NCI-H1048 (cell line): ENCODE results near the gene CAT.
"Not testable (repeated sequence)": the region's sequence is repeated elsewhere in the genome, so short reads cannot be mapped to it uniquely, and the experiment has no call there.

Experiments
- DNase-seq: peaks from one replicate; lab custom pipeline; 2025; lab: John Stamatoyannopoulos, UW

The CAT gene

DNA sequence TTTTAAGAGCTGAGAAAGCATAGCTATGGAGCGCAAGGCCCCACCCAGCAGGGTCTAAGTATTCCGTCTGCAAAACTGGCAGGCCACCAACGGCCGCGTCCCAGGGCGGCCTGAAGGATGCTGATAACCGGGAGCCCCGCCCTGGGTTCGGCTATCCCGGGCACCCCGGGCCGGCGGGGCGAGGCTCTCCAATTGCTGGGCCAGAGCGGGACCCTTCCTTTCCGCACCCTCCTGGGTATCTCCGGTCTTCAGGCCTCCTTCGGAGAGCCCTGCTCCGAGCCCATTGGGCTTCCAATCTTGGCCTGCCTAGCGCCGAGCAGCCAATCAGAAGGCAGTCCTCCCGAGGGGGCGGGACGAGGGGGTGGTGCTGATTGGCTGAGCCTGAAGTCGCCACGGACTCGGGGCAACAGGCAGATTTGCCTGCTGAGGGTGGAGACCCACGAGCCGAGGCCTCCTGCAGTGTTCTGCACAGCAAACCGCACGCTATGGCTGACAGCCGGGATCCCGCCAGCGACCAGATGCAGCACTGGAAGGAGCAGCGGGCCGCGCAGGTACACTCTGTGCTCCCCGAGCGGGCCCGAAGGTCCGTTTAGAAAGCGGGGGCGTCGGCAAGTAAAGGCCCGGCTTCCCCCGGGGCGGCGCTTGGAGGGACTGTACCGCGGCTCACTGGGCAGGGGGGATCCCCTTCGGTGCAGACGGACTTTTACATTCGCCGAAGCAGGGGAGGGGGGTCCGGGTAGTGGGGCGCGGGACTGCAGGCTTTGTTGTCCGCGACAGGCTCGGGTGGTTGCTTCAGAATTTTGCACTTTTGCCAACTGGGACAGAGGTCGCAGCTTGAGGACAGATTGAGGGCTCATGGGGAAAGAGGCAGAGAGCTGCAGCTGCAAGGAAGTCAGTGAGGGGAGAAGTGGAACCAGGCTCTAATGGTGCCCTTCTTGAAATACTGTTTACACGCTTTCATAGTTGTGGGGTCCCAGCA, at the start of gene CAT:
CAT (plus strand) TSS at position 406 of the 979 bp plus-strand sequence; CDS start at position 486, 80 bp downstream.
- peak; percentile 92 for DNase-seq

GRCh38 chr11:34394771-34395300, 43.9 kb upstream of the CAT start:
- no peak for DNase-seq

- no peak for DNase-seq
Observed at GRCh38 chr11:34395916-34396550, 42.7 kb upstream of the CAT start.

- no peak for DNase-seq
Observed at GRCh38 chr11:34397120-34397519, 41.6 kb upstream of the CAT start.

DNA sequence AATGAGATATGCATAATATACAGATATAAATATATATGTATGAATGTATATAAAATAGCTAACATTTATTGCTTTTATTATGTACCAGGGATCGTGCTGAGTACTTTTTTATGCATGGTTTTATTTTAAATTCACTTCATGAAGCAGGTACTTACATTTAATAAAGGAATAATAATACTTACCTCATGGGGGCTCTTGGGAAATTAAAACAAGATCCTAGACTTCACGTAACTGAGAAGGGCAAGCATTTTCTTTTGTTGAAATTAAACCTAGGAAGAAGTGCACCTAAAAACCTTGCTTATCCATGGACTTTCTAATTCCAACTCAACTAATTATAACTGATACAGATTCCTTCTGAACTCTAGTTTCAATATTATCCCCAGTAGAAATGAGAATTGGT, 40.9 kb upstream of the CAT start:
- no peak for DNase-seq

DNA sequence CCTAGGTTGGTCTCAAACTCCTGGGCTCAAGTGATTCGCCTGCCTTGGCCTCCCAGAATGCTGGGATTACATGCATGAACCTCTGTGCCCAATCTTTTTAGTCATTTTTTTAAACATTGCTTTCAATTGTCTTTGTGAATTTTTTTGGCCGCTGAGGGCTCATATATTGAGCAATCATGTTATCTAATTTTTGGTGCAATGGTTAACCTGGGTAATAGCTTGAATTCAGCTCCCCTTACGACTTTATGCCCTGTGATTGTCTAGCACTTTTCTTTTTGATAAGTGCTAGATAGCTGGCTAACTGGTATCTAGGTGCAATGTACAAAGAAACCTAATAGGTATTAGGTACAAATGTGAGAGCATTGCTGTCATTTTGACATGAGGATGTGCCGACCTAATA, 35.3 kb upstream of the CAT start:
- DNase-seq = no peak

- no peak for DNase-seq
Observed at GRCh38 chr11:34404280-34404679, 34.5 kb upstream of the CAT start.

DNA sequence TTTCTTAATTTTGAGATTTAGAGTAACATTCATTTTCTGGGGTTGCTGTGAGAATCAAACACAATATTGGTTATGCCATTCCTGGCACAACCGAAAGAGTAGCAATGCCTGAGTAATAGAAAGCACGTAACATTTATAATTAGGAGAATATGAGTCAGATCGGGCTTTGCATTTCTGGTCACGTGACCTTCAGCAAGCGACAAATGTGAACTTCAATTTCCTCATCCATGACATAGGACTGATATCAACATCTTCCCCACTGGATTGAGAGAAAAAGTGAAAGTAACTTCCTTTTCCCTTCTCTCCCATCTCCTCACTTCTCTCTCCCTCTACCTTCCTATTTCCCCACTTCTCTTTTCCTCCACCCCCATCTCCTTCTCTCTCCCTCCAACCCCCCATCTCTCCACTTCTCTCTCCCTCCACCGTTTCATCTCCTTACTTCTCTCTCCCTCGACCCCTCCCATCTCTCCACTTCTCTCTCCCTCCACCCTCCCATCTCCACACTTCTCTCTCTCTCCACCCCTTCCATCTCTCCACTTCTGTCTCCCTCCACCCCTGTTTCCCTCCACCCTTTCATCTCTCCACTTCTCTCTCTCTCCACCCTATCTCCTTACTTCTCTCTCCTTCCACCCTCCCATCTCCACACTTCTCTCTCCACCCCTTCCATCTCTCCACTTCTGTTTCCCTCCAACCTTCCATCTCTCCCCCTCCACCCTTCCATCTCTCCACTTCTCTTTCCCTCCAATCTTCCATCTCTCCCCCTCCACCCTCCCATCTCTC, 33.5 kb upstream of the CAT start:
- DNase-seq = no peak

- no peak for DNase-seq
Observed at GRCh38 chr11:34406413-34406812, 32.3 kb upstream of the CAT start.

GRCh38 chr11:34407121-34407813, 31.5 kb upstream of the CAT start:
- DNase-seq = no peak

GRCh38 chr11:34408580-34409172, 30.1 kb upstream of the CAT start:
- no peak for DNase-seq

DNA sequence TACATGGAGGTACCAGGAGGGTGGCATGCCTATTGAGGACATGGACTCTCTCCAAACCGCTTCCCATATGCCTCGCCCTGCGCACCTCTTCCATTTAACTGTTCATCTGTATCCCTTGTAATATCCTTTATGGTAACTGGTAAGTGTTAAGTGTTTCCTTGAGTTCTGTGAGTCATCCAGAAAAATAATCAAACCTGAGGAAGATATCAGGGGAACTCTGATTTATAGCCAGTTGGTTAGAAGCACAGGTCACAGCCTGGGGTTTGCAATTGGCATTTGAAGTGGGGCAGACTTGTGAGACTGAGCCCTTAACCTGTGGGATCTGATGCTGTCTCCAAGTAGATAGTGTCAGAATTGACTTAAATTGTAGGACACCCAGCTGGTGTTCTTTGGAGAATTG, 27.6 kb upstream of the CAT start:
- DNase-seq = no peak

DNA sequence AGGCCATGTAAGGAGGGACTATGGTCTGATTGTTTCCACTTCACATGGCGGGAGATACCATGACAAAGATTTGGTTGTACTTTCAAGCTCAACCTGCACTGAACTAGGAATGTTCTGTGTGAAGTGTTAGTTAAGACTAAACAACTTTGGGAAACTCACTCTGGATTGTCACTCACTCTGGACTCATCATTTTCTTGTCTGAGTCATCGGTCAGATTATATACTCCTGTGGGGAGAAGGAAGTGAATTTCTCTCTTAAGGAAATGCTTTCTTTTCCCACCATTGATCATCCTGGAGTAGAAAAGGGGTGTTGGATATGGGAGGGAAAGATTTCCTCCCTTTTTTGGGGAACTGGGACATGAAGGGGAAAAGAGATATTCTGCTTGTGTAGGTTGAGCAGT, 26.9 kb upstream of the CAT start:
- DNase-seq = no peak

DNA sequence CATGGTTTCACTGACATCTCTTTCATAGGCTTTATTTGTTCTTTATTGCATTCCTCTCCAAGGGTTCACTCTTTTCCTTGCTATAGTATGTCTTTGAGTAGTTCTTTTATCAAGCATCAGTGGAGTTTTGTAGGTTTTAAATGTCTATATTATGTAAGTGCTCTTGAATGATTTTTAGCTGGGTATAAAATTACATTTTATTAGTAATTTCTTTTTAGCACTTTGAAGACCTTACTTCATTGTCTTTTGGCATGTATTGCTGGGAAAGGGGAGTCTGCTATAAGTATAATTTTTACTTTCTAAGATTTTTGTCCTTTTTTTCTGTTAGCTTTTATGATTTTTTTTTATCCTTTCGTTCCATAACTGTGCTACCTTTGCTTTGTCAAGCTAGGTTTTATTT, 25.5 kb upstream of the CAT start:
- DNase-seq = no peak

DNA sequence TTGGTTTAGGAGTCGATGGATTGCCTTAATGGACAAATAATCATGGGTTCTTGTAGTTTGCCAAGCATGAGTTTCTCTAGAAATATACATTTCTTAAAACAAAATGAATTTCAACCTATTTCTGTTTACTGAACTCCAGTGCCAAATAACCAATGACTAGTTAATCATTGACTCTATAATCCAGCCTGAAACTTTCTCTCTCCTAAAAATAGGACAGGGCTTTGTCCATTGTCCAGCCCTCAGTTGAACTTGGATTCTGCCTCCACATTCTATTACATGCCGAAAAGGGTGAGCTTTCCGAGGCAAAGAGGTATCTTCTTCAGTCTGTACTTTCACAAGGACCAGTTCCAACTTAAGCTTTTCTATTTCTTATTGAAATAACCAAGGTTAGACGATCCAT, 23.2 kb upstream of the CAT start:
- DNase-seq = no peak

GRCh38 chr11:34416088-34416487, 22.6 kb upstream of the CAT start:
- no peak for DNase-seq

DNA sequence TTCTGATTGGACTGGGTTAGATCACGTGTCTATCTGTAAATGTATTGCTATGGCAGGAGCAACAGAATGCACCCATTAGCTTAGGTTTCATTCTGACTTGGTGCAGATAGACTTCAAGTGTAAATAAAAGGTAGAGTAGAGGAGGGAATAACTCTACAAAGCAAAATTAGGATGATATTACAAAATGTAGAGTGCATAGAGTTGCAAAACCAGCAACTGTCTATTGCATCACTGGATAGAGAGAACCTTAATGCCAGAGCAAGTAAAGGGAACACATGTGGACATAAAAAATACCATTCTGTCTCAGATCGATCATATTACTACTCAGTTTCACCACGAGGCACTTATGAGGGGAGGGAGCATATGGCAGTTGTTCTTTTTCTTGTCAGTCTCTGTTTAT, 22.0 kb upstream of the CAT start:
- DNase-seq = no peak

GRCh38 chr11:34417202-34417601, 21.5 kb upstream of the CAT start:
- DNase-seq = no peak

GRCh38 chr11:34419158-34419557, 19.6 kb upstream of the CAT start:
- no peak for DNase-seq

DNA sequence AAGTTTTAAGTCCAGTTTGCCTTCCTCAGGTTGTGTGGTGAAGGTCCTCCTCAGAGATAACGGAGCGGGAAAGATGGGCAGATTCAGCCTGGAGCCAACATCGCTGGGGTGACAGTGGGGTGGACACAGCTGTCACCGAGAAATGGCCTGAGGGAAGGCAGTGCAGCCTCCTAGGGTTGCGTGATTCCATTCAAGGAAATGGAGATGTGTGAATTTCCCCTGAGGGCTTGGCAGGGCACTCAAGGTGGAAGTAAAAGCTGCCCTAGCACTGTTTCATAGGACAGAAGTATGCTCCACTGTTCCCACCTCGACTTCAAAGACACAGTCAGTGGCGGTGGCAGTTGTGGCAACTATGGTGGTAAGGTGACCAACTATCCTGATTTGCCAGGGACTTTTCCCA, 15.4 kb upstream of the CAT start:
- no peak for DNase-seq

DNA sequence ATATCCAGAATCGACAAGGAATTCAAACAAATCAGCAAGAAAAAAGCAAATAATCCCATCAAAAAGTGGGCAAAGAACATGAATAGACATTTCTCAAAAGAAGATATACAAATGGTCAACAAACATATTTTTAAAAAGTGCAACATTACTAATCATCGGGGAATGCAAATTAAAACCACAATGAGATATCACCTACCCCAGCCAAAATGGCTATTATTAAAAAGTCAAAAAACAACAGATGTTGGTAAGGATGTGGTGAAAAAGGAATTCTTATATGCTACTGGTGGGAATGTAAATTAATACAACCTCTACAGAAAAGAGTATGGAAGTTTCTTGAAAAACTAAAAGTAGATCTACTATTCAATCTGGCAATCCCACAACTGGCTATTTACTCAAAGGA, 13.9 kb upstream of the CAT start:
- DNase-seq = not testable (repeated sequence)
